ENCODE measurements around the gene QRICH2. TPM values are rescaled to one million over a fixed set of nuclear protein-coding genes. Genes with fewer than 3 reads are reported as not detected.
"Not testable (repeated sequence)": the region's sequence is repeated elsewhere in the genome, so short reads cannot be mapped to it uniquely, and the experiment has no call there.

The QRICH2 gene
- total RNA-seq, 4 donors from 2014 or later = 1.7 to 2.7 (median 2.0) TPM

GRCh38 chr17:76236603-76237002, 71.5 kb downstream of the QRICH2 start:
- ATAC-seq = no peak
- Histone ChIP-seq H3K4me1 (peaks cover 0 to 19% (median 10%) of the 10 kb centered on the region in 3 donors), H3K9me3 (no peaks in the 10 kb centered on the region), H3K27me3 (peaks cover 22% of the 10 kb centered on the region), H3K4me3 (no peak overlapping the region), H3K27ac (no peak overlapping the region), H3K36me3 (no peaks in the 10 kb centered on the region)
- TF ChIP-seq EP300 (IDR thresholded peaks at IDR 0.05) (no peak), POLR2A (IDR thresholded peaks at IDR 0.05) (no peak), CTCF (IDR thresholded peaks at IDR 0.05) (no peak), POLR2AphosphoS5 (IDR thresholded peaks at IDR 0.05) (no peak)

GRCh38 chr17:76235883-76236282, 72.2 kb downstream of the QRICH2 start:
- H3K36me3 ChIP-seq = no peaks in the 10 kb centered on the region
- 93 to 100% methylated on average over 1 to 2 of the region's 2 CpGs for WGBS, 2 donors (ENCODE audit: low coverage in 1 of 2)
- ATAC-seq = no peak
- TF ChIP-seq CTCF (IDR thresholded peaks at IDR 0.05) (no peak), POLR2AphosphoS5 (IDR thresholded peaks at IDR 0.05) (no peak), EP300 (IDR thresholded peaks at IDR 0.05) (no peak), POLR2A (IDR thresholded peaks at IDR 0.05) (no peak)
- H3K4me1 ChIP-seq = peaks cover 0 to 12% (median 5%) of the 10 kb centered on the region in 3 donors
- H3K27ac ChIP-seq = no peak overlapping the region
- H3K4me3 ChIP-seq = no peak overlapping the region
- H3K27me3 ChIP-seq = peaks cover 16% of the 10 kb centered on the region
- no peaks in the 10 kb centered on the region for H3K9me3 ChIP-seq

DNA sequence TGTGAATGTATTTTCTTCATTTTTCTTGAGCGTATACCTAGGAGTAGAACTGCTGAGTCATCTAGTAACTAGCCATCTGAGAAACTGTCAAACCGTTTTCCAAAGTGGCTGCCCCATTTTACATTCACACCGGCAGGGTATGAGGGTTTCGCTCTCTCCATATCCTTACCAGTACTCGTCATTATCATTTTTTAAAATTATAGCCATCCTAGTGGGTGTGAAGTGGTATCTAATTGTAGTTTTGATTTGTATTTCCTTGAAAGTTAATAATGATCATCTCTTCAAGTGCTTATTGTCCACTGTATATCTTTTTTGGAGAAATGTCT, 73.8 kb downstream of the QRICH2 start:
- ATAC-seq = no peak
- Histone ChIP-seq H3K36me3 (no peaks in the 10 kb centered on the region), H3K27me3 (peaks cover 12% of the 10 kb centered on the region), H3K9me3 (no peaks in the 10 kb centered on the region), H3K27ac (no peak overlapping the region), H3K4me1 (peaks cover 0 to 2% (median 0%) of the 10 kb centered on the region in 3 donors), H3K4me3 (no peak overlapping the region)
- WGBS, 2 donors (ENCODE audit: low coverage in 1 of 2) = 80 to 82% methylated on average over 4 to 5 of the region's 5 CpGs
- TF ChIP-seq CTCF (IDR thresholded peaks at IDR 0.05) = no peak
- no peak for TF ChIP-seq POLR2AphosphoS5 (IDR thresholded peaks at IDR 0.05)
- no peak for TF ChIP-seq POLR2A (IDR thresholded peaks at IDR 0.05)
- TF ChIP-seq EP300 (IDR thresholded peaks at IDR 0.05) = no peak

DNA sequence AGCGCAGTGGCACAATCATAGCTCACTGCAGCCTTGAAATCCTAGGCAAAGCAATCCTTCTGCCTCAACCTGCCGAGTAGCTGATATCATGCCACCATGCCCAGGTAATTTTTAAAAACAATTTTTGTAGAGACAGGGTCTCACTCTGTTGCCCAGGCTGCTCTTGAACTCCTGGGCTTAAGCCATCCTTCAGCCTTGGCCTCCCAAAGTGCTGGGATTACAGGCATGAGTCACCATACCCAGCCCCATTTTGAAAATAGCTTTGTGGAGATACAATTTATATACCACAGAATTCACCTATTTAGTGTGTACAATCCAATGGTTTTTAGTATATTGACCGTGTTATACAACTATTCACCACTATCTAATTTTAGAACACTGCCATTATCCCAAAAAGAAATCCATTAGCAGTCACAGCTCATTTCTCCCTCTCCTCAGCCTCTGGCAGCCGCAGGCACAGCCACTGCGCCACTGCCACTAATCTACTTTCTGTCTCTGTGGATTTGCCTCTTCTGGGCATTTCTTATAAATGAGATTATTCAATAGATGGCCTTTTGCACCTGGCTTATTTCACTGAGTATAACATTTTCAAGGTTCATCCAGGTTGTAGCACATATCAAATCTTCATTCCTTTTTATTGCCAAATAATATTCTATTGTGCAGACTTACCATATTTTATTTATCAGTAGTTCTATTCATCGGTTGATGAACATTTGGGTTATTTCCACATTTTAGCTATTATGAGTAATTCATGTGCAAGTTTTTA, 74.3 kb downstream of the QRICH2 start:
- Histone ChIP-seq H3K27ac (no peak overlapping the region), H3K9me3 (no peaks in the 10 kb centered on the region), H3K4me1 (no peaks in the 10 kb centered on the region), H3K4me3 (no peak overlapping the region), H3K36me3 (no peaks in the 10 kb centered on the region), H3K27me3 (peaks cover 9% of the 10 kb centered on the region)
- WGBS, 2 donors (ENCODE audit: low coverage in 1 of 2) = 94 to 97% methylated on average over 4 to 6 of the region's 6 CpGs
- no peak for TF ChIP-seq POLR2A (IDR thresholded peaks at IDR 0.05)
- TF ChIP-seq POLR2AphosphoS5 (IDR thresholded peaks at IDR 0.05) = no peak
- TF ChIP-seq EP300 (IDR thresholded peaks at IDR 0.05) = no peak
- TF ChIP-seq CTCF (IDR thresholded peaks at IDR 0.05) = no peak
- no peak for ATAC-seq

- Histone ChIP-seq H3K4me3 (no peak overlapping the region), H3K27me3 (peaks cover 7% of the 10 kb centered on the region), H3K36me3 (no peaks in the 10 kb centered on the region), H3K9me3 (no peaks in the 10 kb centered on the region), H3K4me1 (no peaks in the 10 kb centered on the region), H3K27ac (no peak overlapping the region)
- no peak for TF ChIP-seq POLR2A (IDR thresholded peaks at IDR 0.05)
- no peak for TF ChIP-seq POLR2AphosphoS5 (IDR thresholded peaks at IDR 0.05)
- no peak for TF ChIP-seq CTCF (IDR thresholded peaks at IDR 0.05)
- no peak for TF ChIP-seq EP300 (IDR thresholded peaks at IDR 0.05)
- 53 to 64% methylated on average over 2 of the region's 2 CpGs for WGBS, 2 donors (ENCODE audit: low coverage in 1 of 2)
- no peak for ATAC-seq
Measured at GRCh38 chr17:76232342-76232741, 75.7 kb downstream of the QRICH2 start.

DNA sequence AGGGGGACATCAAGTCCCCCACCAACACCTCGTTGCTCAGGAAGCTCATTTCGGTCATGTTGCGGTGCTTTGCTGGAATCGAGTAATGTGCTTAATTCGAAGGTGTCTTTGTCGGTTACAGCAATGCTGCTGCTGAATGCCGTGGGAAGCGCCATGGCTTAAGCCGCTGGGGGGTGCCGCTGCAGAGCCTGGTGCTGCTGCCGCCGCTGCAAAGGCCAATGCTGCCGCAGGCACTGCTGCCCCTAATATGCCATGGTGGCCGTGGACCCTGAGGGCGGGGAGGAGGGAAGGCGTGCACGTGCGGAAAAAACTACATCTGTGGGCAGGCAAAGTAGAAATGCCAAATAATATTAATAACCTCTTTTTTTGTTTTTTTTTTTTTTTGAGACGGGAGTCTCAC, 81.3 kb downstream of the QRICH2 start:
- H3K36me3 ChIP-seq, H3K4me3 ChIP-seq, ATAC-seq, H3K9me3 ChIP-seq, H3K27ac ChIP-seq, H3K4me1 ChIP-seq: not testable (repeated sequence)
- WGBS, 2 donors (ENCODE audit: low coverage in 1 of 2) = 77 to 98% methylated on average over 6 to 12 of the region's 19 CpGs
- H3K27me3 ChIP-seq = peaks cover 13% of the 10 kb centered on the region

DNA sequence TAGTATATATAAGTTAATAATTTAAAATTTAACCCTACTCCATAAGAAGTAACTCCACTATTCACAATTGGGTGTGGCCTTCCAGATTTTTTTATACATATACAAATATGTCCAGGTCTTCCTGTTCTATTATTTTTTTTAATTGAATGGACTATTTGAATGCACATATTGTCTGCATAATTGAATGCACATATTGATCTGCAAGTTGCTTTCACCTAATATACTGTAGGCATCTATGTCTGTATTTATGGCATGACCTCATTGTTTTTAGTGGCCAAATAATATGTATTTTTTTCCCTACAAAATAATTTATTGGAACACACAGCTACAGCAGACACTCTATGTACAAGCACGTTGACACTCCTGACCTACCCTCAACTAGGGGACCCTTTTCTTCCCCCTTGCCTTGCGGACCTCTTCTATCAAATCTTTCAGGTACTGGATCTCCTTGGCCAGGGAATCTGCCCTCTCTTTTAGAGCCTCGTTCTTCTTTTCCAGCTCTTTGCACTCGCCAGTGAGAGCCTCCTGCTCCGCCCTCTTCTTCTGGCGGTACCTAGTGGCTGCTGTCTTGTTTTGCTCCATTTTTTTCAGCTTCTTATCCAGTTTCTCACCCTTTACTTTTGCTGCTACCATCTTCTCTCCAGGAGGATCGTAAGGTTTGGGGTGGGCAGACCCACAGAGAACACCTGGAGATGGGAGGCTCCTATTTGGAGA, 82.5 kb downstream of the QRICH2 start:
- not testable (repeated sequence) for H3K9me3 ChIP-seq, H3K4me3 ChIP-seq, H3K27ac ChIP-seq, H3K36me3 ChIP-seq, H3K4me1 ChIP-seq, ATAC-seq
- 65 to 76% methylated on average over 2 to 6 of the region's 7 CpGs for WGBS, 2 donors (ENCODE audit: low coverage in 1 of 2)
- peaks cover 13% of the 10 kb centered on the region for H3K27me3 ChIP-seq

Measured in gastroesophageal sphincter (tissue), 4 donors.